Measurements from ENCODE around the gene SHROOM1.

SHROOM1 gene

GRCh38 chr5:132780577-132780976 is 49.9 kb downstream of the SHROOM1 start:
- no peak overlapping the region for H3K4me3 ChIP-seq (ENCODE audit: low read depth, low read length)
- TF ChIP-seq CTCF (IDR thresholded peaks at IDR 0.05; ENCODE audit: low read depth, low read length), result no peak

- H3K4me3 ChIP-seq (ENCODE audit: low read depth, low read length), result no peak overlapping the region
- TF ChIP-seq CTCF (IDR thresholded peaks at IDR 0.05; ENCODE audit: low read depth, low read length), result no peak
Observed at GRCh38 chr5:132779961-132780360, 50.5 kb downstream of the SHROOM1 start.

- no peak overlapping the region for H3K4me3 ChIP-seq (ENCODE audit: low read depth, low read length)
- TF ChIP-seq CTCF (IDR thresholded peaks at IDR 0.05; ENCODE audit: low read depth, low read length), result no peak
Observed at GRCh38 chr5:132778856-132779255, 51.6 kb downstream of the SHROOM1 start.

GRCh38 chr5:132778129-132778528 is 52.3 kb downstream of the SHROOM1 start:
- TF ChIP-seq CTCF (IDR thresholded peaks at IDR 0.05; ENCODE audit: low read depth, low read length), result no peak
- H3K4me3 ChIP-seq (ENCODE audit: low read depth, low read length), result peak overlapping the region; percentile 81

GRCh38 chr5:132777209-132778069 is 53.0 kb downstream of the SHROOM1 start, which contains the start of gene SEPTIN8:
TSS of gene SEPTIN8 (minus strand) at chr5:132777239. CDS start at chr5:132777137, 102 bp downstream.
- no peak for TF ChIP-seq CTCF (IDR thresholded peaks at IDR 0.05; ENCODE audit: low read depth, low read length)
- H3K4me3 ChIP-seq (ENCODE audit: low read depth, low read length), result peak within 1 kb of the TSS; percentile 81

GRCh38 chr5:132776938-132777208 is 53.6 kb downstream of the SHROOM1 start:
- H3K4me3 ChIP-seq (ENCODE audit: low read depth, low read length), result peak overlapping the region; percentile 81
- TF ChIP-seq CTCF (IDR thresholded peaks at IDR 0.05; ENCODE audit: low read depth, low read length), result no peak

- H3K4me3 ChIP-seq (ENCODE audit: low read depth, low read length), result peak overlapping the region; percentile 81
- TF ChIP-seq CTCF (IDR thresholded peaks at IDR 0.05; ENCODE audit: low read depth, low read length), result no peak
Observed at GRCh38 chr5:132776131-132776937, 54.1 kb downstream of the SHROOM1 start.

All from WI38 (cell line).